HepG2 (cell line): ENCODE data around the gene CPNE2. TPM values are rescaled to one million over a fixed set of nuclear protein-coding genes. Genes with fewer than 3 reads are reported as not detected.

Source experiments
- ATAC-seq: fragments of 200-7000 bp; cut with Tn5 transposase; 3 replicates; pipeline ENCODE4 v1.9.1; 2020; ENCODE audit warnings: mild to moderate bottlenecking, moderate library complexity
- BruUV-seq: library from RNA; stranded (reverse); fragments of 400-500 nt; replicated peaks from 2 replicates; lab custom pipeline; 2021; lab: Mats Ljungman, UMichigan
- CTCF ChIA-PET: fragments of 300-600 bp; formaldehyde crosslinking; extraction: SDS; loops from one replicate; lab custom pipeline; 2021; ENCODE audit warnings: low total read pairs, inconsistent platforms, low intra/inter-chr PET ratio; lab: Yijun Ruan, JAX
- POLR2A ChIA-PET: fragments of 350-600 bp; sonication (Branson Sonifier 250); formaldehyde crosslinking; loops from one replicate; lab custom pipeline; 2020; ENCODE audit warnings: antibody characterized with exemption, inconsistent platforms; lab: Yijun Ruan, JAX
- DNase-seq: peaks from one replicate; pipeline ENCODE4 v3.0.0-alpha.2; 2015; ENCODE audit warnings: low spot score
- FAIRE-seq: peaks from 3 replicates; lab custom pipeline; 2011; peaks lifted over from hg19 to GRCh38; lab: Jason Lieb, UNC
- H2AFZ ChIP-seq: one replicate; pipeline ENCODE4 v1.6.1; 2011; ENCODE audit warnings: low read length, inconsistent platforms
- H3K27ac ChIP-seq: fragments of 300-600 bp; 3 replicates; pipeline ENCODE4 v1.8.0; 2011; ENCODE audit warnings: mixed run types, mild to moderate bottlenecking, mixed read lengths, low read length, inconsistent platforms; ENCODE audit not compliant: insufficient read depth; ENCODE audit errors: extremely low read length
- H3K27me3 ChIP-seq, 2 experiments: fragments of 200-600 bp in 1 of 2; 2 replicates in 1 of 2; 3 replicates in 1 of 2; pipeline versions ENCODE4 v1.6.0 to v1.8.0; 2011; ENCODE audit warnings: low read length in 2 of 2, mild to moderate bottlenecking in 2 of 2, moderate library complexity in 2 of 2, inconsistent platforms in 1 of 2; ENCODE audit not compliant: insufficient read depth in 2 of 2, control insufficient read depth in 1 of 2
- H3K36me3 ChIP-seq, 2 experiments: fragments of 200-600 bp in 1 of 2; replicated peaks in 1 of 2; 2 replicates in 1 of 2; 3 replicates in 1 of 2; pipeline versions ENCODE4 v1.5.1 to v1.8.0; 2011; ENCODE audit warnings: low read length in 2 of 2, inconsistent platforms in 1 of 2; ENCODE audit not compliant: insufficient read depth in 2 of 2, control insufficient read depth in 1 of 2
- H3K4me1 ChIP-seq: 2 replicates; pipeline ENCODE4 v1.5.1; 2012; ENCODE audit warnings: low read length, inconsistent platforms; ENCODE audit not compliant: insufficient read depth
- H3K4me2 ChIP-seq: 2 replicates; pipeline ENCODE4 v1.6.0; 2011; ENCODE audit warnings: low read depth, low read length, inconsistent platforms
- H3K4me3 ChIP-seq, 3 experiments: fragments of 200-600 bp in 1 of 3; sonication (generic), shearing (Covaris generic) in 1 of 3; replicated peaks in 1 of 3; 2 replicates each; pipeline ENCODE4 v1.5.1; 2011 to 2016; ENCODE audit warnings: low read length in 3 of 3, inconsistent platforms in 2 of 3, low read depth in 2 of 3, mild to moderate bottlenecking in 2 of 3, control low read depth in 1 of 3, mixed read lengths in 1 of 3; ENCODE audit not compliant: insufficient read depth in 1 of 3
- H3K79me2 ChIP-seq: one replicate; pipeline ENCODE4 v1.6.1; 2011; ENCODE audit warnings: low read length, inconsistent platforms; ENCODE audit not compliant: insufficient read depth
- H3K9ac ChIP-seq: 2 replicates; pipeline ENCODE4 v1.6.0; 2011; ENCODE audit warnings: mild to moderate bottlenecking, low read depth, low read length, inconsistent platforms; ENCODE audit not compliant: insufficient read depth
- H3K9me3 ChIP-seq: 2 replicates; pipeline ENCODE4 v1.5.1; 2012; ENCODE audit warnings: mild to moderate bottlenecking, low read length
- H4K20me1 ChIP-seq: 2 replicates; pipeline ENCODE4 v1.6.0; 2011; ENCODE audit warnings: inconsistent platforms, mild to moderate bottlenecking, low read length, moderate library complexity; ENCODE audit not compliant: insufficient read depth
- MED13 ChIP-seq: sonication (generic); formaldehyde crosslinking; IDR thresholded peaks from 2 replicates; pipeline ENCODE4 v1.5.0; 2020; ENCODE audit warnings: missing genetic modification reagents
- MZF1 ChIP-seq: sonication (generic); formaldehyde crosslinking; IDR thresholded peaks from 2 replicates; pipeline ENCODE4 v1.8.1; 2023; ENCODE audit warnings: mild to moderate bottlenecking, missing genetic modification reagents, borderline replicate concordance
- NCOA1 ChIP-seq: sonication (generic); formaldehyde crosslinking; IDR thresholded peaks from 2 replicates; pipeline ENCODE4 v1.9.0; 2021; ENCODE audit warnings: missing genetic modification reagents
- NFAT5 ChIP-seq: sonication (generic); formaldehyde crosslinking; IDR thresholded peaks from 2 replicates; pipeline ENCODE4 v1.4.0; 2020; ENCODE audit warnings: missing genetic modification reagents
- ZNF501 ChIP-seq: sonication (generic); formaldehyde crosslinking; IDR thresholded peaks from 2 replicates; pipeline ENCODE4 v1.5.1; 2020; ENCODE audit warnings: mild to moderate bottlenecking, moderate library complexity, missing genetic modification reagents
- ZNF589 ChIP-seq: sonication (generic); formaldehyde crosslinking; conservative IDR thresholded peaks from 2 replicates; pipeline ENCODE4 v1.8.0; 2022; ENCODE audit warnings: mild to moderate bottlenecking, moderate library complexity, missing genetic modification reagents
- ZNF710 ChIP-seq: sonication (generic); formaldehyde crosslinking; IDR thresholded peaks from 2 replicates; pipeline ENCODE4 v1.5.0; 2020; ENCODE audit warnings: mild to moderate bottlenecking, missing genetic modification reagents, borderline replicate concordance
- WGBS: methylation state at CpG from one replicate; pipeline ENCODE4 v1.1.6; 2017; ENCODE audit warnings: low lambda C conversion rate; 5-methylcytosine and 5-hydroxymethylcytosine counted together
- in situ Hi-C: cut with HindIII; loops from 2 replicates; pipeline ENCODE4 v1.10.0; 2017; ENCODE audit warnings: low pct_unique_long_range_greater_than_20kb; ENCODE audit not compliant: extremely low pct_ligation_motif_present
- intact Hi-C: fragments of 100-400 bp; cut with micrococcal nuclease; formaldehyde crosslinking; loops from one replicate; pipeline ENCODE4 v1.10.0; 2022; ENCODE audit not compliant: unreplicated experiment
- polyA plus RNA-seq, 8 experiments: library from polyadenylated mRNA; depleted of rRNA in 3 of 8; stranded (reverse) in 7 of 8; unstranded in 1 of 8; fragments of >200 nt; fragmentation: Illumina TruSeq in 4 of 8; extraction: Trizol in 4 of 8; gene quantifications; 2 replicates each; pipeline versions ENCODE4 v1.2.1 to v1.2.3, GENCODE V29; 2011 to 2016; ENCODE audit warnings: low read depth in 4 of 8, missing spikeins in 1 of 8, mixed read lengths in 1 of 8; ENCODE audit not compliant: insufficient read depth in 1 of 8
- total RNA-seq, 5 experiments: library from RNA; depleted of rRNA; stranded (reverse); fragments of >200 nt; fragmentation: Illumina TruSeq; extraction: Trizol; gene quantifications; 2 replicates each; pipeline ENCODE4 v1.2.3, GENCODE V29; 2016; ENCODE audit warnings: low read depth in 1 of 5

Gene CPNE2
- total and polyA plus RNA-seq, 2 of the 13 experiments (the other 11 are each of a cell fraction or from before 2014, with no cell fraction given), result 10.6 to 23.3 TPM

GRCh38 chr16:57104706-57105105 is 12.3 kb downstream of the CPNE2 start:
- H2AFZ ChIP-seq, result no peak overlapping the region
- FAIRE-seq (no peak), ATAC-seq (no peak), DNase-seq (no peak)
- no TSS peak for BruUV-seq
- TF ChIP-seq ZNF710 (CRISPR knock-in tag) (no peak), ZNF501 (no peak), NCOA1 (no peak), NFAT5 (CRISPR knock-in tag) (no peak), MED13 (CRISPR knock-in tag) (no peak), MZF1 (CRISPR knock-in tag) (no peak), ZNF589 (CRISPR knock-in tag) (no peak)
- peaks cover 0 to 2% of the 10 kb centered on the region in 2 experiments; a peak in 2 of 5 replicates for H3K27me3 ChIP-seq
- ChIA-PET CTCF (no interaction called here), POLR2A (no interaction called here)
- WGBS, result 33% methylated on average over 3 of the region's 3 CpGs
- no peaks in the 10 kb centered on the region for H3K79me2 ChIP-seq
- H3K4me3 ChIP-seq, result no peak overlapping the region
- no peaks in the 10 kb centered on the region for H4K20me1 ChIP-seq
- H3K4me2 ChIP-seq, result no peak overlapping the region
- H3K27ac ChIP-seq, result no peak overlapping the region
- no peaks in the 10 kb centered on the region for H3K9me3 ChIP-seq
- H3K36me3 ChIP-seq, result no peaks in the 10 kb centered on the region
- no peak overlapping the region for H3K9ac ChIP-seq
- H3K4me1 ChIP-seq, result no peaks in the 10 kb centered on the region
- in situ Hi-C loops (no loop called here), intact Hi-C loops (no loop called here)
